Gastrocnemius medialis (tissue), 4 donors: ENCODE data around the gene ECI2. TPM values are rescaled to one million over a fixed set of nuclear protein-coding genes. Genes with fewer than 3 reads are reported as not detected.
"Not testable (repeated sequence)": the region's sequence is repeated elsewhere in the genome, so short reads cannot be mapped to it uniquely, and the experiment has no call there.

ENCODE experiments used
- ATAC-seq, 2 donors: fragments of 150-250 bp; one replicate each; pipeline ENCODE4 v1.9.1; 2016
- DNase-seq, 2 donors: peaks; one replicate each; pipeline ENCODE4 v3.0.0-alpha.2; 2019
- H3K27ac ChIP-seq, 4 donors: fragments of 200-600 bp; sonication (generic); 1 replicate in 1 of 4; 2 replicates in 3 of 4; pipeline ENCODE4 v1.5.1; 2016 to 2018; ENCODE audit warnings: mild to moderate bottlenecking in 2 of 4, moderate library complexity in 1 of 4
- H3K27me3 ChIP-seq, 3 donors: fragments of 200-600 bp; sonication (generic) in 2 of 3; 1 replicate in 1 of 3; 2 replicates in 2 of 3; pipeline versions ENCODE4 v1.5.1 to v1.6.0; 2016 to 2019; ENCODE audit warnings: mild to moderate bottlenecking in 1 of 3, moderate library complexity in 1 of 3
- H3K36me3 ChIP-seq, 2 donors: fragments of 200-600 bp; sonication (generic) in 1 of 2; one replicate each; pipeline ENCODE4 v1.5.1; 2017 to 2018
- H3K4me1 ChIP-seq, 2 donors: fragments of 200-600 bp; sonication (generic) in 1 of 2; one replicate each; pipeline ENCODE4 v1.5.1; 2016 to 2017; ENCODE audit warnings: mild to moderate bottlenecking in 2 of 2
- H3K4me3 ChIP-seq, 4 donors: fragments of 200-600 bp; sonication (generic) in 3 of 4; 1 replicate in 1 of 4; 2 replicates in 3 of 4; pipeline ENCODE4 v1.5.1; 2016 to 2019; ENCODE audit warnings: mild to moderate bottlenecking in 2 of 4
- H3K9me3 ChIP-seq, 3 donors: fragments of 200-600 bp; sonication (generic) in 2 of 3; 1 replicate in 1 of 3; 2 replicates in 2 of 3; pipeline ENCODE4 v1.5.1; 2016 to 2019
- POLR2A ChIP-seq, 2 donors: fragments of 450-650 bp; IDR thresholded peaks; one replicate each; pipeline ENCODE4 v1.6.1; 2017; ENCODE audit warnings: antibody characterized with exemption in 2 of 2, mild to moderate bottlenecking in 2 of 2, moderate library complexity in 2 of 2
- in situ Hi-C, 4 donors: fragments of 200-750 bp; cut with MboI; loops; one replicate each; pipeline versions ENCODE4 v1.15.0 to v1.8.0; 2017; ENCODE audit warnings: low sequenced_read_pairs in 4 of 4
- intact Hi-C: fragments of 100-400 bp; cut with DNase I; formaldehyde crosslinking; loops from one replicate; pipeline ENCODE4 v1.15.1; 2023; ENCODE audit warnings: low total_unique reads
- total RNA-seq, 4 donors: library from RNA; depleted of rRNA; stranded (reverse); fragments of >200 nt; gene quantifications; one replicate each; pipeline versions ENCODE4 v1.1.0 to v1.2.3, GENCODE V29; 2016
- TF ChIP-seq, protein P1 (sequence below), 5 experiments: fragments of 450-650 bp in 3 of 5; fragments of 200-600 bp in 2 of 5; sonication (generic) in 2 of 5; IDR thresholded peaks in 4 of 5; conservative IDR thresholded peaks in 1 of 5; 1 replicate in 4 of 5; 2 replicates in 1 of 5; pipeline ENCODE4 v1.5.1; 2016 to 2019; ENCODE audit warnings: antibody characterized with exemption in 5 of 5, mild to moderate bottlenecking in 3 of 5, moderate library complexity in 3 of 5

ECI2 gene
- total RNA-seq, 4 donors from 2014 or later, result 68.1 to 122 (median 94.3) TPM

DNA sequence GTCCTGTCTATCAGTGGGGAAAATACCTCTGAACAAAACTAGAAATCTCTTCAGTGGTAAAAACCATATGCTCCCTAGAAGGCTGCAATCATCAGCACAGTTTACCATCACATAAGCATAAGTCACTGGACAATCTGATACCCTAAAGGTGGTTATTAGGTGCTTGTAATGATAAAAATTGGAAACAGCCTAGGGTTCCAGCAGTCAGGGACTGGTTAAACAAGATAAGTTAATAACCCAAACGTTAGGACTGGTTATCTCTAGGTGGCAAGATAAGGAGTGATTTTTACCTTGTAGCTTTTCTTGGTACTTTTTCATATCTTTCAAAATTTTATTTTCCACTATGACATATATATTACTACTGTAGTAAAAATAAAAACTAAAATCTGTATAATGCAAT lies 11.0 kb downstream of the ECI2 start:
- H3K9me3 ChIP-seq, result no peaks in the 10 kb centered on the region
- TF ChIP-seq, protein P1, sequence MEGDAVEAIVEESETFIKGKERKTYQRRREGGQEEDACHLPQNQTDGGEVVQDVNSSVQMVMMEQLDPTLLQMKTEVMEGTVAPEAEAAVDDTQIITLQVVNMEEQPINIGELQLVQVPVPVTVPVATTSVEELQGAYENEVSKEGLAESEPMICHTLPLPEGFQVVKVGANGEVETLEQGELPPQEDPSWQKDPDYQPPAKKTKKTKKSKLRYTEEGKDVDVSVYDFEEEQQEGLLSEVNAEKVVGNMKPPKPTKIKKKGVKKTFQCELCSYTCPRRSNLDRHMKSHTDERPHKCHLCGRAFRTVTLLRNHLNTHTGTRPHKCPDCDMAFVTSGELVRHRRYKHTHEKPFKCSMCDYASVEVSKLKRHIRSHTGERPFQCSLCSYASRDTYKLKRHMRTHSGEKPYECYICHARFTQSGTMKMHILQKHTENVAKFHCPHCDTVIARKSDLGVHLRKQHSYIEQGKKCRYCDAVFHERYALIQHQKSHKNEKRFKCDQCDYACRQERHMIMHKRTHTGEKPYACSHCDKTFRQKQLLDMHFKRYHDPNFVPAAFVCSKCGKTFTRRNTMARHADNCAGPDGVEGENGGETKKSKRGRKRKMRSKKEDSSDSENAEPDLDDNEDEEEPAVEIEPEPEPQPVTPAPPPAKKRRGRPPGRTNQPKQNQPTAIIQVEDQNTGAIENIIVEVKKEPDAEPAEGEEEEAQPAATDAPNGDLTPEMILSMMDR (IDR thresholded peaks at IDR 0.05 in 4 of 5, conservative IDR thresholded peaks at IDR 0.05 in 1 of 5), result no peak
- TF ChIP-seq POLR2A (IDR thresholded peaks at IDR 0.05), result no peak
- intact Hi-C loops, result no loop called here
- in situ Hi-C loops, result no loop called here
- peaks cover 6 to 99% of the 10 kb centered on the region in 2 donors for H3K36me3 ChIP-seq
- DNase-seq, result no peak
- H3K4me1 ChIP-seq, result no peaks in the 10 kb centered on the region
- no peak overlapping the region for H3K27ac ChIP-seq
- ATAC-seq, result no peak
- no peak overlapping the region for H3K4me3 ChIP-seq
- no peaks in the 10 kb centered on the region for H3K27me3 ChIP-seq

GRCh38 chr6:4115741-4116140 lies 19.6 kb downstream of the ECI2 start:
- TF ChIP-seq, protein P1 (IDR thresholded peaks at IDR 0.05 in 4 of 5, conservative IDR thresholded peaks at IDR 0.05 in 1 of 5), result no peak
- no peak for TF ChIP-seq POLR2A (IDR thresholded peaks at IDR 0.05)
- peak overlapping the region in 1 of 4 donors; percentile 7 for H3K27ac ChIP-seq
- H3K36me3 ChIP-seq, result peaks cover 6 to 65% of the 10 kb centered on the region in 2 donors
- in situ Hi-C loops (no loop called here), intact Hi-C loops (no loop called here)
- no peaks in the 10 kb centered on the region for H3K27me3 ChIP-seq
- ATAC-seq (no peak), DNase-seq (no peak)
- H3K4me1 ChIP-seq, result peaks cover 12 to 15% of the 10 kb centered on the region in 2 donors
- no peaks in the 10 kb centered on the region for H3K9me3 ChIP-seq
- no peak overlapping the region for H3K4me3 ChIP-seq

DNA sequence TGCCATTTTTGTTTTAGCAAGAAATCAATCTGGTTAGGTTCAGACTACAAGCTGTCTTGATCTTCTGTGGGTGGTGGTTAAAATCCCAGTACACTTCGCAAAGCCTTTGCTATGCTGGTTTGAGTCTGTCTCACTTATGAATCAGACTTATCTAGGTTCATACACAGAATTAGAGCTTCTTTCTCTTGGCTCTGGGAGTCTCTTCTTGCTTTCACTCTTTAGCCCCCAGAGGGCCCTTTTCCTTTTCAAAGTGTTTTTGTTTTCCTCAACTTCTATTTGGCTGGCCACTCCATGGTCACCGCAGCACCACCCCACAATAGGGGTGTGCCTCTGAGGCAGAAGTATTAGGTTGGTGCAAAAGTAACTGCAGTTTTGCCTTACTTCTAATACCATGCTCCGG lies 21.3 kb downstream of the ECI2 start:
- Histone ChIP-seq H3K9me3 (no peaks in the 10 kb centered on the region), H3K4me3 (no peak overlapping the region), H3K27me3 (no peaks in the 10 kb centered on the region), H3K36me3 (peaks cover 0 to 49% of the 10 kb centered on the region in 2 donors), H3K27ac (peak overlapping the region; percentile 54 to 65 (median 58)), H3K4me1 (peaks cover 24 to 28% of the 10 kb centered on the region in 2 donors)
- intact Hi-C loops, result loop anchor here (5.0 kb wide), 1 partner anchor 92 kb away; a partner anchor contains a TSS
- ATAC-seq, result no peak
- TF ChIP-seq POLR2A (IDR thresholded peaks at IDR 0.05), result no peak
- TF ChIP-seq, protein P1 (IDR thresholded peaks at IDR 0.05 in 4 of 5, conservative IDR thresholded peaks at IDR 0.05 in 1 of 5), result no peak
- DNase-seq, result no peak
- in situ Hi-C loops, result no loop called here

DNA sequence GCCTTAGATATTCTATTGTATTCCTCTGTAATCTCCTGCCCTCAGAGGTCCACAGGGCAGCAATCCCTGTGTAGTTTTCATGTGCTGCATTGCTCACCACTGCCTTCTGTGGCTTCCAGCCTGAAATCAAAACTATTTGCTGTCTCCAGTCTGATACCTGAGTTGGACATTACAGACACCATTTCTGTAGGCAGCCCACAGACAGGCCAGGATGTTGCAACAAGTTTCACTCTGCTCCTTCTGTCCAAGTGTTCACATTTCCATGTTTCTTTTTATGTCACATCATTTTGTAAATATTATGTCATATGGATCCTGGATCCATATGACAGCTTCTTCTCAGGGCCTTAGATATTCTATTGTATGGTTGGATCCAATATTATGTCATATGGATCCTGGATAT lies 21.7 kb downstream of the ECI2 start:
- no peak for TF ChIP-seq POLR2A (IDR thresholded peaks at IDR 0.05)
- ATAC-seq (peak in 1 of 2 donors; percentile 48), DNase-seq (peak in 1 of 2 donors; percentile 23)
- H3K36me3 ChIP-seq, result peaks cover 0 to 44% of the 10 kb centered on the region in 2 donors
- H3K9me3 ChIP-seq, result no peaks in the 10 kb centered on the region
- intact Hi-C loops (loop anchor here (5.0 kb wide), 1 partner anchor 91 kb away; a partner anchor contains a TSS), in situ Hi-C loops (no loop called here)
- H3K27me3 ChIP-seq, result no peaks in the 10 kb centered on the region
- no peak overlapping the region for H3K4me3 ChIP-seq
- H3K4me1 ChIP-seq, result peaks cover 29 to 32% of the 10 kb centered on the region in 2 donors
- H3K27ac ChIP-seq, result peak overlapping the region; percentile 54 to 65 (median 58)

DNA sequence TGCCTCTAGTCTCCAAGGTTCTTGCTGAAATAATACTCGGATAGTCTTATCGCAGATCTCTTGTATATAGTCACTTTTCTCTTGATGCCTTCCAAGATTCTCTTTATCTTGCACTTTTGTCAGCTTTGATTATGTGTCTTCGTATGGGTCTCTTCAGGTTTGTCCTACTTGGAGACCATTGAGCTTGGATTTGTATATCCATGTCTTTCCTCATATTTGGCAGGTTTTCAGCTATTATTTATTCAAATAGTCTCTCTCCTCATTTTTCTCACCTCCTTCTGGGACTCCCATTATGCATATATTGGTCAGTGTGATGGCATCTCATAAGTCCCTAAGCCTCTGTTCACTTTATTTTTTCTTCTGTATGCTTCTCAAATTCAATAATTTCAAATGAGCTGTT lies 23.0 kb downstream of the ECI2 start:
- no peak overlapping the region for H3K4me3 ChIP-seq
- TF ChIP-seq, protein P1 (IDR thresholded peaks at IDR 0.05 in 4 of 5, conservative IDR thresholded peaks at IDR 0.05 in 1 of 5), result no peak
- no peak for TF ChIP-seq POLR2A (IDR thresholded peaks at IDR 0.05)
- peaks cover 0 to 34% of the 10 kb centered on the region in 2 donors for H3K36me3 ChIP-seq
- intact Hi-C loops, result loop anchor here (5.0 kb wide), 1 partner anchor 90 kb away; a partner anchor contains a TSS
- no peaks in the 10 kb centered on the region for H3K9me3 ChIP-seq
- in situ Hi-C loops, result no loop called here
- no peak for ATAC-seq
- H3K27me3 ChIP-seq, result no peaks in the 10 kb centered on the region
- DNase-seq, result no peak
- H3K4me1 ChIP-seq, result peaks cover 40 to 44% of the 10 kb centered on the region in 2 donors
- no peak overlapping the region for H3K27ac ChIP-seq

GRCh38 chr6:4109363-4109815 lies 26.0 kb downstream of the ECI2 start:
- DNase-seq (peak in 1 of 2 donors; percentile 24), ATAC-seq (peak; percentile 86 to 94)
- H3K27me3 ChIP-seq, H3K36me3 ChIP-seq, H3K9me3 ChIP-seq, in situ Hi-C loops: not testable (repeated sequence)
- peak overlapping the region in 1 of 4 donors; percentile 8 for H3K4me3 ChIP-seq
- H3K4me1 ChIP-seq, result peaks cover 42 to 48% of the 10 kb centered on the region in 2 donors
- peak overlapping the region; percentile 75 to 82 (median 77) for H3K27ac ChIP-seq
- intact Hi-C loops, result loop anchor here (2.0 kb wide), 1 partner anchor 25 kb away; the partner anchor contains the start of gene ECI2
